ENCODE data around the gene FCSK.

Gene FCSK

DNA sequence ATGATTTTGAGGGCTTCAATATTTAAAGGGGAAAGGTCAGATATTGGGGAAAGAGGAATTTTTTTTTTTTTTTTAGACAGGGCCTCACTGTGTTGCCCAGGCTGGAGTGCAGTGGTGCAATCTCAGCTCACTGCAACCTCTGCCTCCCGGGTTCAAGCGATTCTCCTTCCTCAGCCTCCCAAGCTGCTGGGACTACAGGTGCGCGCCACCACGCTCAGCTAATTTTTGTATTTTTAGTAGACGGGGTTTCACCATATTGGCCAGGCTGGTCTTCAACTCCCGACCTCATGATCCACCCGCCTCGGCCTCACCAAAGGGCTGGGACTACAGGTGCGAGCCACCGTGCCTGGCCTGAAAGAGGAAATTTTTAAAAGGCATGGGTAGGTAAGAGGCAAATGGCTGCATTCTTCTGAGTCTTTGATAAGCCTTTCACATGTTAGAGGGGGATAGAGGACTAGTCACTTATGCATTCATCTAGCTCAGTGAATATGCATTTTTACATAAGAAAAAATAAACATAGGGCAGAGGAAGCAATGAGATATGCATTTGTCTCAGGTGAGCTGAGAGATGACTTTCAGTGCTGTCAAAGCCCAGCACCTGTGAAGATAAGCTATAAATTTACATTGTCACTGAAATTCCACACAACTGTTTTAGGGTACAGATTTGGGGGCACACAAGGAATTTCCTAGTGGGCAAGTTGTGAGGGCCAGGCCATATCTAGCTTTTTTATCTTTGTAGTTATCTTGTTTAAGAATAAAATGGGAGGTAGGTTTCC lies 1.1 kb upstream of the FCSK start:
- DNase-seq (ENCODE audit: extremely low read depth in 1 of 2, low read depth in 1 of 2) = no peak

DNA sequence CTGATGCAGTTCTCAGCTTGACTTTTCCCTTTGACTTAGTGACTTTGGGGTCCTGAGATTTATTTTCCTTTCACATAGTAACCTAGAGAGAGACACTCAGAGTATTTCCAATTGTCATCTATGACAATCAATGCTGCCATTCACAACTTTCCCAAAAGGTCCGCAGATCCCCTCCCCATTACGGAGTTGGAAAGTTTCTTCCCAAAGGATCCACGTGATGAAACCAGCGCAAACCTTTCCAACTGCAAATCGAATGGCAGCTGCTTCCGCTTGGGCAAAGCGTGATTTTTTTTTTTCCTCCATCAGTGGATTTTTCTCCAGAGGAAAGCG lies 538 bp upstream of the FCSK start:
- no peak for DNase-seq (ENCODE audit: extremely low read depth in 1 of 2, low read depth in 1 of 2)

DNA sequence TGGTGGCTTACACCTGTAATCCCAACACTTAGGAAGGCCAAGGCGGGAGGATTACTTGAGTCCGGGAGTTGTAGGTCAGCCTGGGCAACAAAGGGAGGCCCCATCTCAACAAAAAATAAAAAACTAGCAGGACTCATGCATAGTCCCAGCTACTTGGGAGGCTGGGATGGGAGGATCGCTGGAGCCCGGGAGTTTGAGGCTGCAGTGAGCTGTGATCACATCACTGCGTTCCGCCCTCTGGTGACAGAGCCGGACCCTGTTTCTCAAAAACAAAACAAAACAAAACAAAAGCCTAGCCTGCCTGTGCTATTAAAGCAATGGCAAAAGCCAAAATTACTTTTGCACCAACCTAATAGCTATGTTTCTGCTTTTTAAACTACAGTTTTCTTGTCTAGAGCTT lies 1.5 kb downstream of the FCSK start:
- no peak for DNase-seq (ENCODE audit: extremely low read depth in 1 of 2, low read depth in 1 of 2)

DNA sequence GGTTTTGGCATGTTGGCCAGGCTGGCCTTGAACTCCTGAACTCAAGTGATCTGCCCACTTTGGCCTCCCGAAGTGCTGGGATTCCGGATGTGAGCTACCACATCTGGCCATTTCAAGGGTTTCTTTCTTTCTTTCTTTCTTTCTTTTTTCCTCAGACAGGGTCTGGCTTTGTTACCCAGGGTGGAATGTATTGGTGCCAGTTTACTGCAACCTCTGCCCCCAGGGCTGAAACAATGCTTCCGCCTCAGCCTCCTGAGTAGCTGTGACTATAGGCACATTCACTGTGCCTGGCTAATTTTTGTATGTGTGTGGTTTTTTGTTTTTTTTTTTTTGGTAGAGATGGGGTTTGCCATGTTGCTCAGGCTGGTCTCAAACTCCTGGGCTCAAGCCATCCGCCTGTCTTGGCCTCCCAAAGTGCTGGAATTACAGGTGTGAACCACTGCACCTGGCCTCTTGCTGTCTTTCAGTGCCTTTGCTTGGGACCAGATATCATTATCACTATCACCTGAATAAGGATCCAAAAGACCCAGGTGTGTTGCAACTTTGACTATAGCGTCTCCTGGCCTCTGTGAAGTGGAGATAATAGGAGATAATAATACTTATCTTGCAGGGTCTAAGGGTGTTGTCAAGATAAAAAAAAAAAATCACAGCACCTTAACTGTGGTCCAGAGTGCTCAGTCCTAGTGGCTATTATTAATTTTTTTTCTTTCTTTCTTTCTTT lies 3.2 kb downstream of the FCSK start:
- DNase-seq (ENCODE audit: extremely low read depth in 1 of 2, low read depth in 1 of 2) = no peak

DNA sequence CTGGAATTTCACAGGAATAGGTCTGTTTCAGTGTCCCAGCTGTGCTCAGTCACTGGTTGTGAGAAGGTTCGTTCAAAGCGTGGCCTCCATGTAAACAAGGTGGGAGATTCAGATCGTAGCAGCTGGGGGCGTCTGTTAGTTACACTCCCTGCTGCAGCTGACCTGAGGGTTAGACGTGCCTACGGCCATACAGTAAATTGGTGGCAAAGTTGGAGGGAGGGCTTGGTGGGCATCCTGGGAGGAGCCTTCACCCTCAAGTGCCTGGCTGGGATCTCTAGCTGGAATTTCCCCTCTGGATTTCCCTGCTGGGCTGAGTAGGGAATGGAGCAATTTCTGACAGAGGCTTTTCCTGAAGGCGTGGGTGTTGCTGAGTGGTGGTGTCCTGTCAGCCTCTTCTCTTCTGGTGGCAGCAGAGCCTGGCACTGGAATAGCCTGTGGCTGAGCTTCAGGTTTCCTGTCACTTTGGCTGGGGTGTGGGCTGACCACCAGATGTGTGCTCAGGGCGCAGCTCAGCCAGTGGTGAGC lies 6.4 kb downstream of the FCSK start:
- no peak for DNase-seq (ENCODE audit: extremely low read depth in 1 of 2, low read depth in 1 of 2)

DNA sequence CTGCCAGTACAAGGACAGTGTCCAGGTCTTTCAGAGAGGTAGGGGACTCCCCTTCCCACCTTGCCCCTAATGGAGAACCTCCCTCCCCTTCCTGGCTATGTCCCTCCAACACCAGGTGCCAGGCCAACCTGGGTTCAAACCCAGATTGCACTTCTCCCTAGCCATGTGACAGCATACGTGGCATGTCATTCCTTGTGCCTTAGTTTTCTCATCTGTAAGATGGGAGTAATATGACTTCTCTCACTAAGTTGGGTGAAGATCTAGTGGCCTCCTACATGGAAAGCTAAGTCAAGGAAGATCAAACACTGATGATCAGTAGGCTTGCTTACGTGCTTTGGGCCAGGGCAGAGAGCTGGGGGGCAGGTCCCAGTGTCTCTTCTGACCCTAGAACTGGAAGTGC lies 8.8 kb downstream of the FCSK start:
- no peak for DNase-seq (ENCODE audit: extremely low read depth in 1 of 2, low read depth in 1 of 2)

DNA sequence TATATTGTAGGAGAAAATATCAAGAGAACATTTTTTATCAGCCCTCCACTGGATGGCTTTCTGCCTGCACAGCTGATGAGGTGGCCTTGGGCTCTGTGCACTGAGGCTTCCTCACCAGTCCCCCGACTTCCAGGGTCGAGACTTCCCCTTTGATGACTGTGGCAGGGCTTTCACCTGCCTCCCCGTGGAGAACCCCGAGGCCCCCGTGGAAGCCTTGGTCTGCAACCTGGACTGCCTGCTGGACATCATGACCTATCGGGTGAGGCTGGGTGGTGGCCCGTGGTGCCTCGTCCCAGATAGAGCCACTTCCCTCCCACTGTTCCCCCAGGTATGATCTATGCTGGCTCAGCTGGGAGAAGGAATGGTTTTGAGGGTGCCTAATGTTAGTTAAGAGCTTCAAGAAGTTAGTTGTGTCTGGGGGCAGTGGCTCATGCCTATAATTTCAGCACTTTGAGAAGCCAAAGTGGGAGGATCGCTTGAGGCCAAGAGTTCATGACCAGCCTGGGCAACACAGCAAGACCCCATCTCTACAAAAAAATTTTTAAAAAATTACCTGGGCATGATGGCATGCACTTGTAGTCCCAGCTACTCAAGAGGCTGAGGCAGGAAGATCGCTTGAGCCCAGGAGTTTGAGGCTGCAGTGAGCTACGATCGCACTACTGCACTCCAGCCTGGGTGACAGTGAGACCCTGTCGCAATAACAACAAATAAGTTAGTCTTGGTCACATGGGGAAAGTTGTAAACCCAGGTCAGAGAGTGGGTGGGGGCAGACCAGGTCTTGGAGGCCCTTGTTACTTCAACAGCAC lies 11.8 kb downstream of the FCSK start:
- no peak for DNase-seq (ENCODE audit: extremely low read depth in 1 of 2, low read depth in 1 of 2)

DNA sequence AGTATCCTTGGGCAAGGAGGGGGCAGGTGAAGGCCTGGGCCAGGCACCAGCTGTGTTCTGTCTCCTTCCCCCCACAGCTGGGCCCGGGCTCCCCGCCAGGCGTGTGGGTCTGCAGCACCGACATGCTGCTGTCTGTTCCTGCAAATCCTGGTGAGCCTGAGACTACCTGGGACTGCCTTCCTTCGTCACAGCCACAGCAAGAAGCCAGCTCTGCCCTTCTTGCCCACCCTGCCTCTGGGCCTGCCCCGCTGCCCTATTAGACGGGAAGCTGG lies 12.3 kb downstream of the FCSK start:
- no peak for DNase-seq (ENCODE audit: extremely low read depth in 1 of 2, low read depth in 1 of 2)

DNA sequence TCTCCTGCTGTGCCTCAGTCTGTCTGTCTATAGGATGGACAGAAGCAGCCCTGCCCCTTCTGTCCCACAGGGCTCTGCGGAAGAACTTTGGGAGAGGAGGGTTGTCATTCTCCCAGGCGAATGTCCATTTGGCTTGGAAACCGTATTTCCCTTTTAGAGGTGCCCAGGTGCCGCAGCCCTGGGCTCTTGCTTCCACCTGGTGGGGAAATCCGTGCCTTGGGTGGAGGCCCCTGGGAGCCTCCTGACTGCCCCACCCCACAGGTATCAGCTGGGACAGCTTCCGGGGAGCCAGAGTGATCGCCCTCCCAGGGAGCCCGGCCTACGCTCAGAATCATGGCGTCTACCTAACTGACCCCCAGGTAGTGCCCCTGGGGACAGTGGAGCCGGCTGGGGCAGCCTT lies 12.7 kb downstream of the FCSK start:
- DNase-seq (ENCODE audit: extremely low read depth in 1 of 2, low read depth in 1 of 2) = no peak

DNA sequence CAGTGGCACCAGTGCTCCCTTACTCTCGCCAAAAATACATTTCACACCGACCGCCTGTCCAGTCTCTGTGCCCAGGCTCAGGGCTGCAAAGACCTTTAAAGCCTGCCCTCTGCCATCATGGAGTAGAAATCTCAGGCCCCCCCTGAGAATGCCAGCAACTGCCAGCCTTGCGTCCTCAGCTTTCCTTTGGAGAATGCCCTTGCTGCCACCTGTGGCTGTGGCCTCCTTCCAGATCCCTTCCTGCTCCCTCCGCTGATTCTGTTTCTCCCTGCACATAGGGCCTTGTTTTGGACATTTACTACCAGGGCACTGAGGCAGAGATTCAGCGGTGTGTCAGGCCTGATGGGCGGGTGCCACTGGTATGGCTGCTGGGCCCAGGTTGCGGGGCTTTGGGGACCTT lies 13.2 kb downstream of the FCSK start:
- DNase-seq (ENCODE audit: extremely low read depth in 1 of 2, low read depth in 1 of 2) = no peak

DNA sequence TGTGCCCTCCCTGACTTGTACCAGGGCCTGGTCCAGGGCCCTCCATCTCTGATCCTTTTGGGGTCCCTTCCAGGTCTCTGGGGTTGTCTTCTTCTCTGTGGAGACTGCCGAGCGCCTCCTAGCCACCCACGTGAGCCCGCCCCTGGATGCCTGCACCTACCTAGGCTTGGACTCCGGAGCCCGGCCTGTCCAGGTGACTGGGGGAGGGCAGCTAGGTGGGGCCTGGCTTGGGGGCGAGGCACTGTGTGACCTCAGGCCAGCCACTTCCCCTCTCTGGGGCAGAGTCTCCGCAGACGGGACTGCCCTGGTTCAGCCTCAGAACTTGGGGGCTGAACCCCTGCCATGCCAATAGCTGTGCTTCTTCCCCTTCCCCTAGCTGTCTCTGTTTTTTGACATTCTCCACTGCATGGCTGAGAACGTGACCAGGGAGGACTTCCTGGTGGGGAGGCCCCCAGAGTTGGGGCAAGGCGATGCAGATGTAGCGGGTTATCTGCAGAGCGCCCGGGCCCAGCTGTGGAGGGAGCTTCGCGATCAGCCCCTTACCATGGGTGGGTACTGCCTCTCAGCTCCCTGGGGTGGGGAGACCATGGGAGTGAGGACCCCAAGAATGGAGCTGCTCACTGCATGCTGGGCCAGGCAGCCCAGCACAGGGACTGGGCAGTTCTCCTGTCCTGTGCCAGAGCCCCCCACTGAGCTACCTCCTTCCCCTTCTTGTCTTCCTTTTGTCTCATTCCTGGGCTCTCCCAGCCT lies 14.6 kb downstream of the FCSK start:
- DNase-seq (ENCODE audit: extremely low read depth in 1 of 2, low read depth in 1 of 2) = no peak

DNA sequence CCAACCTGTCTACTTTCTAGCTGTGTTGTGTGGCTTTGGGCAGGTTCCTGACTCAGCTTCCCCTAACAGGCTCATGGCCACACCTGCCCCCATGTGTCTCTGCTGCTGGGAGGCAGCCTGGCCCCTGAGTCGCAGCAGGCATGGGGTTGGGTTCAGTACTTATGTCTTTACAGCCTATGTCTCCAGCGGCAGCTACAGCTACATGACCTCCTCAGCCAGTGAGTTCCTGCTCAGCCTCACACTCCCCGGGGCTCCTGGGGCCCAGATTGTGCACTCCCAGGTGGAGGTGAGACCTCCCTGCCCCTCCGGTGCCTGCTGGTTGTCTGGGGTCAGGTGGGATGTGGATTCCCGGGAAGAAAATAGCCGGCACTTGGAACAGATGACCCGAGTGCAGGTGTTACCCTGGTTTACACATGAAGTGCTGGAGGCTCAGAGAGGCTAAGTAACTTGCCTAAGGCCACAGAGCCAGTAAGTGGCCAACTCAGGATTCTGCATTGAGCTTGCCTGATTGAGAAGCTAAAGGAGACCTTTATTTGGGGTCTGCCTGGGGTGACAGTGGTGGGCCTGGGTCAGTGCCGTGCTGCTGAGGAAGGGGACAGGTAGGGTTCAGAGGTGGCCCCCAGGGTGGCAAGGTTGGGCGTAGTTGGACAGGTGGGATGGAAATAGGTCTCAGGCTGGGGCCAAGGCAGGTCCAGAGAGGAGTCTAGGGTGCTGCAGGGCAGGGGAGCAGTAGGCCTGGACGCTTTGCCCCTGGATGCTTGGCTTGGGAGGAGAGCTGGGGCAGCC lies 15.9 kb downstream of the FCSK start:
- no peak for DNase-seq (ENCODE audit: extremely low read depth in 1 of 2, low read depth in 1 of 2)

DNA sequence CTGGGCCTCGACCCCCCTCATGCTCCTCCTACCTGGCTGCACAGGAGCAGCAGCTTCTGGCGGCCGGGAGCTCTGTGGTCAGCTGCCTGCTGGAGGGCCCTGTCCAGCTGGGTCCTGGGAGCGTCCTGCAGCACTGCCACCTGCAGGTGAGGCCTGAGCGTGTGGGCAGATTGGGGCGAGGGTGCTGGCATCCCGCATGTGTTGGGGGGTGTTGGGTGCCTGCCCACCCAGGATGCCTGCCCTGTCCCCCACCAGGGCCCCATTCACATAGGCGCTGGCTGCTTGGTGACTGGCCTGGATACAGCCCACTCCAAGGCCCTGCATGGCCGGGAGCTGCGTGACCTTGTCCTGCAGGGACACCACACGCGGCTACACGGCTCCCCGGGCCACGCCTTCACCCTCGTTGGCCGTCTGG lies 16.5 kb downstream of the FCSK start:
- no peak for DNase-seq (ENCODE audit: extremely low read depth in 1 of 2, low read depth in 1 of 2)

DNA sequence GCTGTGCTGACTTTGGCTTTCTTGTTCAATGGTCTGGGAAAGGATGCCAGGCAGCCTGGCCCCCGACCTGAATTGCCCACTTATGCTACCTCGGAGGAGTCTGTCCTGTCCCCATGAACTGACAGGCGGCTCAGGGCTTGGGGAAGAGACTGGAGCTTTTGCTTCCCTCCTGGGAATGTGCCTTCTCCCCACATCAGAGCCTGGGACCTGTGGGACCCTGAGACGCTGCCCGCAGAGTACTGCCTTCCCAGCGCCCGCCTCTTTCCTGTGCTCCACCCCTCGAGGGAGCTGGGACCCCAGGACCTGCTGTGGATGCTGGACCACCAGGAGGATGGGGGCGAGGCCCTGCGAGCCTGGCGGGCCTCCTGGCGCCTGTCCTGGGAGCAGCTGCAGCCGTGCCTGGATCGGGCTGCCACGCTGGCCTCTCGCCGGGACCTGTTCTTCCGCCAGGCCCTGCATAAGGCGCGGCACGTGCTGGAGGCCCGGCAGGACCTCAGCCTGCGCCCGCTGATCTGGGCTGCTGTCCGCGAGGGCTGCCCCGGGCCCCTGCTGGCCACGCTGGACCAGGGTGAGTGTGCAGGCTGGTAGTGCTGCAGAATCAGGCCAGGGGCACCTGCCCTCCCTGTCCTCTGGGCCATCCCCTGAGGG lies 18.5 kb downstream of the FCSK start:
- no peak for DNase-seq (ENCODE audit: extremely low read depth in 1 of 2, low read depth in 1 of 2)

DNA sequence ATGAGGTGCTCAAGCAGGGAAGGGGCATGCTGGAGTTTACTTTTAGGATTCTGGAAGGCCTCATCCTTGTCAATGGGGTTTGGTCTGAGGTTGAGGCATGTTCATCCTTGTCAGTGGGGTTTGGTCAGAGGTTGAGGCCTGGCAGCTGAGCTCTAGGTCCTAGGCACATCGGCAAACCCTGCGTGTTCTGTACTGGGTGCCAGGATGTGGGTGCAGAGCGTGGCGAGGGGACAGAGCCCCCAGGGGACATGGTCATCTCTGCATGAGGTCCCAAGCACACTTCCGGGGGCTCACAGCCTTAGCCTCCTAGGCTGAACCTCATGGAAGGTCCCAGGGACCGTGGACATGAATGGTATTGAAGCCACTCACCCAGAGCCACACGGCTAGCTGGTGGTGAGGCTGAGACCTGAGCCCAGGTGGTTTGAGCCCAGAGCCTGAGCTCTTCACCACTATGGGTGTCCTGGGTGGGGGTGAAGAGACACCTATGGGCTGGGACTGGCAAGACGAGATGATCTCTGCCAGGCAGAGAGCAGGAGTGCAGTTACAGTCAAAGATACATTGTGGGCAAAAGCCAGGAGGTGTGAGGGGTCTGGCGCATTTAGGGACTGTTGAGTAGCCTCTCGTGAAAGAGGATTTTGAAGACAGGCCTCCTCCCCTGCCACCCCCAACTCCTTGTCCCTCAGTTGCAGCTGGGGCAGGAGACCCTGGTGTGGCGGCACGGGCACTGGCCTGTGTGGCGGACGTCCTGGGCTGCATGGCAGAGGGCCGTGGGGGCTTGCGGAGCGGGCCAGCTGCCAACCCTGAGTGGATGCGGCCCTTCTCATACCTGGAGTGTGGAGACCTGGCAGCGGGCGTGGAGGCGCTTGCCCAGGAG lies 19.3 kb downstream of the FCSK start:
- DNase-seq (ENCODE audit: extremely low read depth in 1 of 2, low read depth in 1 of 2) = no peak

DNA sequence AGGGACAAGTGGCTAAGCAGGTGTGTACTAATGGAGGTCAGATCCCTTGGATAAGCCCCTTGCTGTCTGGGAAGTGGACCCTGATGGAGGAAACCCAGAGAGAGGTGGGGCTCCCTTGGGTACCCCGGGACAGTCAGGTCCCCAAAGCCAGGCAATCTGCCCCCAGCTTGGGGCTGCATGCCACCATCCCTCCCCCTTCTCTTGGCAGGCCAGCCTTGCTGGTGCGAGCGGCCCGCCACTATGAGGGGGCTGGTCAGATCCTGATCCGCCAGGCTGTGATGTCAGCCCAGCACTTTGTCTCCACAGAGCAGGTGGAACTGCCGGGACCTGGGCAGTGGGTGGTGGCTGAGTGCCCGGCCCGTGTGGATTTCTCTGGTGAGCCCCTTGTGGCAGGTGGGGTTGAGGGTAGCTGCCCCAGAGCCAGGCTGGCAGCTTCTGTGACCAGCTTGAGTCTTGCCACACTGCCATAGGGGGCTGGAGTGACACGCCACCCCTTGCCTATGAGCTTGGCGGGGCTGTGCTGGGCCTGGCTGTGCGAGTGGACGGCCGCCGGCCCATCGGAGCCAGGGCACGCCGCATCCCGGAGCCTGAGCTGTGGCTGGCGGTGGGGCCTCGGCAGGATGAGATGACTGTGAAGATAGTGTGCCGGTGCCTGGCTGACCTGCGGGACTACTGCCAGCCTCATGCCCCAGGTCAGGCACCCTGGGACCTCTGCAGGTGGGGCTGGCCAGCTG lies 20.1 kb downstream of the FCSK start:
- no peak for DNase-seq (ENCODE audit: extremely low read depth in 1 of 2, low read depth in 1 of 2)

DNA sequence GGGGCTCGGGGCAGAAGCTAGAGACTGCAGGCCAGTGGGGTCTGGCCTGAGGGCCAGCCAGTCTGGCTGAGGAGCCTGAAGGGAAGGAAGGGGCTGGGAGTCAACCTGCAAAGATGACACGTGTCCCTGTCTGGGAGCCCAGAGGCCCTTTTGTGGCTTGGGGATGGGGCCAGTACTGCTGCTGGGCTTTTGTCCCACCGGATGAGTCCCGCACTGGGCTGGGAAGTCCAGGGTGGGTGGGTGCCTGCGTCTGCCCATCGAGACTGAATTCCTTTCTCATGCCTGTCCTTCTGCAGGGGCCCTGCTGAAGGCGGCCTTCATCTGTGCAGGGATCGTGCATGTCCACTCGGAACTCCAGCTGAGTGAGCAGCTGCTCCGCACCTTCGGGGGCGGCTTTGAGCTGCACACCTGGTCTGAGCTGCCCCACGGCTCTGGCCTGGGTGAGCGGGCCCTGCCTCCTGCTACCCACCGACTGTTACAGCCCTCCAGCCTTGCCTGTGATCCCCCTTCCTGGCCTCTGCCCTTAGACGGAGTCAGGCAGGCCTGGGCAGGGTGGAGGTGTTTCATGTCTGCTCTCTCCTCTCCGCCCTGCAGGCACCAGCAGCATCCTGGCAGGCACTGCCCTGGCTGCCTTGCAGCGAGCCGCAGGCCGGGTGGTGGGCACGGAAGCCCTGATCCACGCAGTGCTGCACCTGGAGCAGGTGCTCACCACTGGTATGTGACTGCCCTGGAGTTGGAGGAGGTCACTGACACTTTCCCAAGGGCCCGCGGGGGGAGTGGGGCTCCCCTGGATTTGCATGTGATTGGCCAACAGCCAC lies 20.9 kb downstream of the FCSK start:
- no peak for DNase-seq (ENCODE audit: extremely low read depth in 1 of 2, low read depth in 1 of 2)
